ENCODE measurements around the gene RINT1.
"Not testable (repeated sequence)": the region's sequence is repeated elsewhere in the genome, so short reads cannot be mapped to it uniquely, and the experiment has no call there.

RINT1 gene

DNA sequence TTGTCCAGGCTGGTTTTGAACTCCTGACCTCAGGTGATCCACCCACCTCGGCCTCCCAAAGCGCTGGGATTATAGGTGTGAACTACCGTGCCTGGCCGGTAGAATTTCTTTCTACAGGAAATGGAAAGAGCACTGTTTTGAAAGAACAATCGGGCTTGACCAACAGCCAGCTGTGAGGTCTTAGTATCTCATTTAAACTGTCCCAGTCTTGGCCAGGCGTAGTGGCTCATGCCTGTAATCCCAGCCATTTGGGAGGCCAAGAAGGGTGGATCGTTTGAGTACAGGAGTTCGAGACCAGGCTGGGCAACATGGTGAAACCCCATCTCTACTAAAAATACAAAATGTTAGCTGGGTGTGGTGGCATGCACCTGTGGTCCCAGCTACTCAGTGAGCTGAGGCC, 67.1 kb downstream of the RINT1 start:
- not testable (repeated sequence) for H3K4me3 Mint-ChIP-seq; H3K9me3 Mint-ChIP-seq; H3K27ac Mint-ChIP-seq; H3K4me1 Mint-ChIP-seq; DNase-seq (ENCODE audit: low spot score in 2 of 2); H3K36me3 Mint-ChIP-seq; H3K27me3 Mint-ChIP-seq; ATAC-seq (ENCODE audit: low read depth)

DNA sequence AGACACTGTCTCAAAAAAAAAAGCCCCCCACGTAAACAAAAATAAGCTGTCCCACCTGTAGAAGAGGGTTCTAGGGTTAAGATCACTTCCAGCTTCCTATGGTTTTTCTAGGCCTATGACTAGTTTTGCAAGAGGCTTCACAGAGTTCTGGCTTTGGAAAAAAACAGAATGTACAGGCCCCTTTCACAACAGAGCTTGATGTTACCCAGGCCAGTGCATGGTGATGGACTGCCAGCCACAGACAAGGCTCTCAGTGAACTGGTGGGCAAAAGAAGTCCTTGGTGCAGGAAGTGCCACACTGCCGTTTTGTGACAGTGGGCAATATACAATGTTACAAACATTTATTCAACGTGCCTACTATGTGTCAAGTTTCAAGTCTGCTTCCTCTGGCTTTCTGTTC, 67.5 kb downstream of the RINT1 start:
- ATAC-seq (ENCODE audit: low read depth) (no peak), DNase-seq (ENCODE audit: low spot score in 2 of 2) (no peak)
- Mint-ChIP-seq H3K9me3 (no peaks in the 10 kb centered on the region), H3K4me1 (no peaks in the 10 kb centered on the region), H3K4me3 (no peak overlapping the region), H3K27ac (no peak overlapping the region), H3K36me3 (peaks cover 2% of the 10 kb centered on the region), H3K27me3 (no peaks in the 10 kb centered on the region)

DNA sequence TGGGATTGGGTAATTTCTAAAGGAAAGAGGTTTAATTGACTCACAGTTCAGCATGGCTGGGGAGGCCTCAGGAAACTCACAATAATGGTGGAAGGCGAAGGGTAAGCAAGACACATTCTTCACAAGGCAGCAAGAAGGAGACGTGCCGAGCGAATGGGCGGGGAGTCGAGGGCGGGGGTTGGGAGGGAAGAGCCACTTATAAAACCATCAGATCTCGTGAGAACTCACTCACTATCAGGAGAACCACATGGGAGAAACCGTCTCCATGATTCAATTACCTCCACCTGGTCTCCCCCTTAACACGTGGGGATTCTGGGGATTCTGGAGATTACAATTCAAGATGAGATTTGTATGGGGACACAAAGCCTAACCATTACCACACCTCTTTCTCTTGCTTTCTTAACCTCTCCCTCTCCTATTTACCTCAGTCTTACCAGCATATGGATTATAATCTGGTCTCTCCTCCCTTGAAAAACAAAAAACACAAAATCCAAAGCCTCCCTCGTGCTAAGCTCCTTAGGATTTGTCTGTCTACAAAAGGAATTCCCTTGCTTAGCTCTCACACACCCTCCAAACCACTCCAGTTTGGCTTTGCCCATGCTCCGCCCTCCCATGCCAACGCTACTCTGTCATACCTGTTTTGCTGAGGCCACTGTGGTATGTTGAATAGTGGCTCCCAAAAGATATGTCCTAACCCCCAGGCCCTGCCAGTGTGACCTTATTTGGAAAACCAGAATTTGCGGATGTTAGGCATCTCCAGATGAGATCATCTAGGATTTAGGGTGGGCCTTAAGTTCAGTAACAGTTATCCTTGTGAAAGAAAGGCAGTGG, 68.9 kb downstream of the RINT1 start:
- H3K36me3 Mint-ChIP-seq: peaks cover 3% of the 10 kb centered on the region
- no peaks in the 10 kb centered on the region for H3K27me3 Mint-ChIP-seq
- H3K9me3 Mint-ChIP-seq: no peaks in the 10 kb centered on the region
- ATAC-seq (ENCODE audit: low read depth) (no peak), DNase-seq (ENCODE audit: low spot score in 2 of 2) (no peak)
- H3K4me1 Mint-ChIP-seq: no peaks in the 10 kb centered on the region
- H3K4me3 Mint-ChIP-seq: no peak overlapping the region
- no peak overlapping the region for H3K27ac Mint-ChIP-seq

DNA sequence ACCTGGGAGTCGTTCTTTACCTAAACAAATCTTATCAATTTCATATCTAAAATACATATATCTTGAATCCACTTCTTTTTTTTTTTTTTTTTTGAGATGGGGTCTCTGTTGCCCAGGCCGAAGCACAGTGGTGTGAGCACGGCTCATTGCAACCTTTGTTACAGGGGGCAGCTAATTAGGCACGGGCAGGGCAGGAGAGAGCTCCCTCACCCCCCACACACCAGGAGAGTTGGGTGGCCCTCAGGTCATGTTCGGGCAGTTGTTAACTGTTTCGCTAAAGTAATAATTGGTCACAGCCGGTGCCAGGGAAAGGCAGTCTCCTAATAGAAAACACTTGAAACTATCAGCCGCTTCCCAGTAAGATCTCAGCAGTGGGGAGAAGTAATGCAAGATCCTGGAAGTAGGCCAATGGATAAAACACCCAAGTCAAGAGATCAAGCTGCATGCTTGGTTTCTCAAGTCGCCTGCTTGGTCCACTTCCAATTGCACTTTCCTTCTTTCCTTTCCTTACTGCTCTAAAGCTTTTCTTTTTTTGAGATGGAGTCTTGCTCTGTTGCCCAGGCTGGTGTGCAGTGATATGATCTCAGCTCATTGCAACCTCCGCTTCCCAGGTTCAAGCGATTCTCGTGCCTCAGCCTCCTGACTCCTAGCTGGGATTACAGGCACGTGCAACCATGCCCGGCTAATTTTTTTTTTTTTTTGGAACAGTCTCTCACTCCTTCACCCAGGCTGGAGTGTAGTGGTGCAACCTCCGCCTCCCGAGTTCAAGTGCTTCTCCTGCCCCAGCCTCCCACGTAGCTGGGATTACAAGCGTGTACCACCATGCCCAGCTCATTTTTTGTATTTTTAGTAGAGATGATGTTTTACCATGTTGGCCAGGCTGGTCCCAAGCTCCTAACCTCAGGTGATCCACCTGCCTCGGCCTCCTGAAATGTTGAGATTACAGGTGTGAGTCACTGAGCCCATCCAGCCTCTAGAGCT, 70.6 kb downstream of the RINT1 start:
- DNase-seq (ENCODE audit: low spot score in 2 of 2) (no peak), ATAC-seq (ENCODE audit: low read depth) (no peak)
- H3K4me3 Mint-ChIP-seq: no peak overlapping the region
- H3K36me3 Mint-ChIP-seq: peaks cover 6% of the 10 kb centered on the region
- no peaks in the 10 kb centered on the region for H3K9me3 Mint-ChIP-seq
- H3K27ac Mint-ChIP-seq: no peak overlapping the region
- H3K4me1 Mint-ChIP-seq: no peaks in the 10 kb centered on the region
- no peaks in the 10 kb centered on the region for H3K27me3 Mint-ChIP-seq

DNA sequence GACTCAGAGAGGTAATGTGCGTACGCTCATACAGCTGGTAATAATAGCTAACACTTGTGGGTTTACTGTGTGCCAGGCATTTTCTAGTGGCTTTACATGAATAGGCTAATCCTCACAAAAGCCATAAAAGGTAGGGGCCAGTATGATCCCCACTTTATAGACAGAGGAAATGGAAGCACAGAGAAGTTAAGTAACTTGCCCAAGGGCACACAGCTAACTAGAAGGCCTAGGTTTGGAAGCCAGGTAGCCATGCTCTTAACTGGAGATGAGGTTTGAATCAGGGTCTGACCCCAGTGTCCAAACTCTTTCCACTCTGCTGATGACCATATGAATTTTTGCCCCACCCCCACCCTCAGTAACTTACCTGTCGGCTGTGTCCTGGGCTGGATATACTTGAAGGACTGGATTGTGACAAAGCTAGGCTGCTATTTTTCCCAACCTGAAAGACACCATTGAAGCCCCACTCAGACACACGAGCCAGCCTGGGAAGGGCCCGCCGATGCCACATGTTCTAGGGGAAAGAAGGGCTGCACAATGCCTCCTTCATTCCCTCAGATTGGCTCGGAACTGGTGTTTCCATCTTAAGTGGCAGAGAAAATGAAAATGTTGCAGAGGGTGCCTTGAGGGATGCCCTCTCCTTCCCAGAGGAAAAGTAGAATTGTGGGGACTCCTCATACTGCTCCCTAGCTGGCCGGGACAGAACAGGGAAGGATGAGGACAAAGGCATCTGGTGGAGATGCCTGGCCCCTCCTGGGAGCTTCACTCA, 78.3 kb downstream of the RINT1 start:
- Mint-ChIP-seq H3K27ac (no peak overlapping the region), H3K36me3 (peaks cover 18% of the 10 kb centered on the region), H3K4me3 (no peak overlapping the region), H3K4me1 (no peaks in the 10 kb centered on the region), H3K9me3 (no peaks in the 10 kb centered on the region), H3K27me3 (no peaks in the 10 kb centered on the region)
- ATAC-seq (ENCODE audit: low read depth) (no peak), DNase-seq (ENCODE audit: low spot score in 2 of 2) (no peak)

DNA sequence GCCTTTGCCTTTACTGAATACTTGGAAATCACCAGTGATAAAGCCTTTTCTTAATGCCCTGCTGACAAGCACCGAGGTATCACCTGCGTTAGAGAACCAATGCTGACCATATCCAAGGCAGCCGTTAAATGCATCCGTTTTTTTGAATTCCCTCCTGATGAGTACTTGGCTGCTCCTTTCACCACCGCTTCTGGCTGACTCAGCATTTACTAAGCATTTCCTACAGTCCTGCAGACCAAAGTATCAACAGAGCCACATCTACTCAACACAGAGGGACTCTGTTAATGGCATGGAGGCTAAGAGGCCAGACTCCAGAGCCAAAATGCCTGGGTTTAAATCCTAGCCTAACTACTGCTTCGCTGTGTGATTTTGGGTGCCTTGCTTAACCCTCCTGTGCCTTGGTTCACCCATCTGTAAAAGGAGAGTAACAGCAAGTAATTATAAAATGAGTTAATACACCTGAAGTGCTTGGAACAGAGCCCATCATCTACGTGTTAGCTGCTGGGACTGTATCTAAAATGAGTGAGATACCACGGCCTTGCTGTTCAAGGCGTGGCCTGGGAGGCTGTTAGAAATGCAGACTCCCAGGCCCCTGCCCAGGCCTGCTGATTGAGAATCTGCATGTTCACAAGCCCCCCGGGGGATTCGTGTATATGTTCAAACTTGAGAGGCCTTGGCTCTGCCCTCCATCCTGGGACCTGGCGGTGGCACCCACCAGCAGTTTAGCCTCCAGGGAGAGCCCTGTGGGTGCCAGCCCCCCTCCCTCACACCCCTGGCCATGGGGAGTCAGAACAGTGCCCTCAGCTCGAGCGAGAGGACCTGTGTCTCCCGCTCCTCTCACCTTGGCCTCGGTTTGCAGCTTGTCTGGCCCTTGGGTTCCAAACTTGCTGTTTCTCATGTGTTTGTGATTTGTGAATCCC, 80.1 kb downstream of the RINT1 start:
- ATAC-seq (ENCODE audit: low read depth) (no peak), DNase-seq (ENCODE audit: low spot score in 2 of 2) (no peak)
- Mint-ChIP-seq H3K9me3 (no peaks in the 10 kb centered on the region), H3K27ac (no peak overlapping the region), H3K36me3 (peaks cover 23% of the 10 kb centered on the region), H3K4me3 (no peak overlapping the region), H3K27me3 (no peaks in the 10 kb centered on the region), H3K4me1 (no peaks in the 10 kb centered on the region)

DNA sequence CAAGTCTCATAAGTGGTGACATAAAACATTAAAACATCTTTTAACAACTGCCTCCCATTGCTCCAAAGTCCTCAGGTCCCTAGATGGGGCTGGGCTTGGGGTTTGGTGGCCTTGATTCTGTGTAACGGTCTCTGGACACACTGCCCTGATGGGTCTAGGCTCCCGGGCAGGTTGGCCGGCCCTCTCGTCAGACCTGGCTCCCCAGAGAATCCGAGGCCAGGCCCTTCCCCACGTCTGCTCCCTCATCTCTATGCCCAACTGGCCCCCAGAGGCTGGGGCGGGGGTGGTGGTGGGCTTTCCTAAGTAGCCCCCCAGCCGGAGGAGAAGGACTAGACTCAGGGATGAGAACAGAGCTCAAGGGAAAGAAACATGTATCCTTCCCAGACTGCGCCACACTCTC, 80.8 kb downstream of the RINT1 start:
- no peak overlapping the region for H3K4me3 Mint-ChIP-seq
- ATAC-seq (ENCODE audit: low read depth) (no peak), DNase-seq (ENCODE audit: low spot score in 2 of 2) (no peak)
- no peaks in the 10 kb centered on the region for H3K27me3 Mint-ChIP-seq
- no peaks in the 10 kb centered on the region for H3K9me3 Mint-ChIP-seq
- no peaks in the 10 kb centered on the region for H3K4me1 Mint-ChIP-seq
- H3K27ac Mint-ChIP-seq: no peak overlapping the region
- H3K36me3 Mint-ChIP-seq: peaks cover 20% of the 10 kb centered on the region

DNA sequence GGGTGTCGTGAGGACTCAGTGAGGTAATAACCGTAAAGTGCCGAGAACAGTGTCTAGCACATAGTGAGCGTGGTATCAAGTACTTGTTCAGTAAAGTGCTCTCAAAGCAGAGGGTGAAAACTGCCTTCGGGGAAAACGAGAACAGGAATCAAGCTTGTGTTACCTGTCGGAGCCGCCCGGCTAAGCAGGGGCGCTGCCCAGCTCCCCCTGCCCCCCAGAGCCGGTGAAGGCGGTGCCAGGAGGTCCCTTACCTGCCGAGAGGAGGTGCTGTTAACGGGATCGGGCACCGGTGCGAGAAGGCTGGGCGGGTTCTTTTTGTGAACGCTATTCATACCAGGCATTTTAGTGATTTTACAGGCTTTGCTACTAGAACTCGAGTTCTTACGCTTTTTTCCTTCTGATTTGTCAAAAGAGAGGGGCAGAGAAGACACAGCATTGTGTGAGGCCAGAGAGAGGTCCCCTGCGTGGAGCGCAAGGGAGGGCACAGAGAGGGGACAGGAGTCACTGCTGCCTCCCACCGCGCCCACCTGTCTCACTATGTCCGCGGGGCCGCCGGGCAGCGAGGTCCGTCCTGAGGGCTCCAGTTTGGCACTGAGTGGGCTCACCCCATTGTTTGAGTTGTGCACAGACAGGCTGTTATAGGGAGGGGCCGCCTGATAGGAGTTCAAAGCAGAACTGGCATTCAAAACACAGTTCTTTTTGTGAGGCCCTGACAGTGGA, 81.8 kb downstream of the RINT1 start:
- ATAC-seq (ENCODE audit: low read depth): no peak
- H3K27ac Mint-ChIP-seq: no peak overlapping the region
- H3K4me3 Mint-ChIP-seq: no peak overlapping the region
- H3K4me1 Mint-ChIP-seq: no peaks in the 10 kb centered on the region
- no peak for DNase-seq (ENCODE audit: low spot score in 2 of 2)
- H3K36me3 Mint-ChIP-seq: peaks cover 25% of the 10 kb centered on the region
- H3K27me3 Mint-ChIP-seq: no peaks in the 10 kb centered on the region
- no peaks in the 10 kb centered on the region for H3K9me3 Mint-ChIP-seq

DNA sequence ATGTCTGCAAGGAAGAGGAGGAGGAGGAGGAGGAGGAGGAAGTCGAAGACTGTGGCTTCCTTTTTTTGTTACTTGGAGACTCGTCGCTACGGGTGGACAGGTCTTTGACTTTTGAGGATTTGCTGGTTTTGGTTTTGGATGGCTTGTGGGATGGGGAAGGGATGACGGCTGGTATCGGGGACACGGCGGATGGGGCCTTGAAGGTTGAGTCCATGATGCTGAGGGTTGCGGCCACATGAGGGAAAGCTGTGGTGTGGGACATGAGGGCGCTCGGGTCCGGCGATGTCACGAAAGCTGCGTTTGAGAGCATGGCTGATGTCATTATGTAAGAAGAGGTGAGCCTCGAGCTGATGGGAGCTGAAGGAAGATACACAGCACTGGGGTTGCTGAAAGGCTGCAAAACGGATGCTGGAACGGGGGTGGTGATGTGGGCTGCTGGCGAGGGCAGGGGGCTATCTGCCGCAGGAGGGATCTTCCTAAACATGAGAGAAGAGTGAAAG, 82.4 kb downstream of the RINT1 start:
- ATAC-seq (ENCODE audit: low read depth) (no peak), DNase-seq (ENCODE audit: low spot score in 2 of 2) (no peak)
- H3K36me3 Mint-ChIP-seq: peaks cover 24% of the 10 kb centered on the region
- H3K27me3 Mint-ChIP-seq: no peaks in the 10 kb centered on the region
- H3K4me1 Mint-ChIP-seq: no peaks in the 10 kb centered on the region
- H3K4me3 Mint-ChIP-seq: no peak overlapping the region
- no peak overlapping the region for H3K27ac Mint-ChIP-seq
- no peaks in the 10 kb centered on the region for H3K9me3 Mint-ChIP-seq
